H9 (cell line): ENCODE measurements around the gene ST6GAL2. TPM values are rescaled to one million over a fixed set of nuclear protein-coding genes. Genes with fewer than 3 reads are reported as not detected.

Experiments used
- DNase-seq: peaks from one replicate; pipeline ENCODE4 v3.0.0-alpha.2; 2017
- H2AFZ ChIP-seq: one replicate; pipeline ENCODE4 v1.6.1; 2013; ENCODE audit warnings: mild to moderate bottlenecking, low read length, control low read depth, moderate library complexity
- H2AK5ac ChIP-seq: 2 replicates; pipeline ENCODE4 v1.6.1; 2013; ENCODE audit warnings: low read length, control low read depth, mixed read lengths; ENCODE audit not compliant: insufficient read length
- H2BK120ac ChIP-seq: one replicate; pipeline ENCODE4 v1.6.1; 2013; ENCODE audit warnings: low read depth, mild to moderate bottlenecking, low read length, control low read depth, inconsistent platforms; ENCODE audit not compliant: poor library complexity, severe bottlenecking
- H2BK12ac ChIP-seq: 2 replicates; pipeline ENCODE4 v1.6.1; 2013; ENCODE audit warnings: low read length, control low read depth, mixed read lengths, low read depth; ENCODE audit not compliant: insufficient read length
- H2BK15ac ChIP-seq: 2 replicates; pipeline ENCODE4 v1.6.1; 2013; ENCODE audit warnings: low read depth, low read length, control low read depth
- H2BK20ac ChIP-seq: one replicate; pipeline ENCODE4 v1.6.1; 2013; ENCODE audit warnings: low read depth, mild to moderate bottlenecking, low read length, control low read depth, inconsistent platforms; ENCODE audit not compliant: poor library complexity, severe bottlenecking
- H2BK5ac ChIP-seq: 2 replicates; pipeline ENCODE4 v1.6.1; 2013; ENCODE audit warnings: low read length, control low read depth, mixed read lengths; ENCODE audit not compliant: insufficient read length
- H3K14ac ChIP-seq: 2 replicates; pipeline ENCODE4 v1.6.1; 2013; ENCODE audit warnings: low read length, control low read depth; ENCODE audit not compliant: insufficient read depth
- H3K18ac ChIP-seq: 2 replicates; pipeline ENCODE4 v1.6.1; 2013; ENCODE audit warnings: low read depth, mild to moderate bottlenecking, mixed read lengths, low read length, control low read depth; ENCODE audit not compliant: insufficient read length
- H3K23ac ChIP-seq: 2 replicates; pipeline ENCODE4 v1.6.1; 2013; ENCODE audit warnings: low read length, control low read depth, mixed read lengths, low read depth; ENCODE audit not compliant: insufficient read length
- H3K23me2 ChIP-seq: 2 replicates; pipeline ENCODE4 v1.6.1; 2013; ENCODE audit warnings: low read depth, mild to moderate bottlenecking, mixed read lengths, low read length, control low read depth; ENCODE audit not compliant: insufficient read length, poor library complexity, severe bottlenecking
- H3K27ac ChIP-seq: 2 replicates; pipeline ENCODE4 v1.5.1; 2013; ENCODE audit warnings: low read length, control low read depth, mixed read lengths, low read depth; ENCODE audit not compliant: insufficient read length
- H3K27me3 ChIP-seq: 2 replicates; pipeline ENCODE4 v1.6.1; 2013; ENCODE audit warnings: low read length, control low read depth, inconsistent platforms; ENCODE audit not compliant: insufficient read depth
- H3K4ac ChIP-seq: 2 replicates; pipeline ENCODE4 v1.6.1; 2013; ENCODE audit warnings: low read depth, mild to moderate bottlenecking, control low read depth, inconsistent platforms, low read length, moderate library complexity
- H3K4me1 ChIP-seq: 2 replicates; pipeline ENCODE4 v1.6.1; 2013; ENCODE audit warnings: low read length, control low read depth, inconsistent platforms; ENCODE audit not compliant: insufficient read depth
- H3K4me2 ChIP-seq: 2 replicates; pipeline ENCODE4 v1.6.1; 2013; ENCODE audit warnings: low read length, control low read depth, mixed read lengths; ENCODE audit not compliant: insufficient read length, insufficient read depth
- H3K56ac ChIP-seq: 2 replicates; pipeline ENCODE4 v1.6.1; 2013; ENCODE audit warnings: low read depth, mild to moderate bottlenecking, mixed read lengths, low read length, control low read depth; ENCODE audit not compliant: insufficient read length
- H3K79me1 ChIP-seq: 2 replicates; pipeline ENCODE4 v1.6.1; 2013; ENCODE audit warnings: low read depth, mild to moderate bottlenecking, moderate library complexity, low read length, control low read depth, inconsistent platforms; ENCODE audit not compliant: insufficient read depth, poor library complexity, severe bottlenecking
- H3K79me2 ChIP-seq: 2 replicates; pipeline ENCODE4 v1.6.1; 2013; ENCODE audit warnings: low read length, control low read depth, inconsistent platforms; ENCODE audit not compliant: insufficient read depth
- H3K9ac ChIP-seq: 2 replicates; pipeline ENCODE4 v1.6.1; 2013; ENCODE audit warnings: low read length, control low read depth, mixed read lengths; ENCODE audit not compliant: insufficient read length; ENCODE audit errors: extremely low read depth
- H3K9me3 ChIP-seq: one replicate; pipeline ENCODE4 v1.6.1; 2013; ENCODE audit warnings: low read depth, low read length, inconsistent platforms; ENCODE audit not compliant: control insufficient read depth
- H3T11ph ChIP-seq: one replicate; pipeline ENCODE4 v1.6.1; 2013; ENCODE audit warnings: mild to moderate bottlenecking, low read length, control low read depth, inconsistent platforms
- H4K20me1 ChIP-seq: one replicate; pipeline ENCODE4 v1.6.1; 2013; ENCODE audit not compliant: control insufficient read depth, insufficient read length, insufficient read depth
- H4K5ac ChIP-seq: 2 replicates; pipeline ENCODE4 v1.6.1; 2013; ENCODE audit warnings: low read depth, mild to moderate bottlenecking, mixed read lengths, low read length, control low read depth; ENCODE audit not compliant: insufficient read length
- H4K8ac ChIP-seq: replicated peaks from 2 replicates; pipeline ENCODE4 v1.6.1; 2013; ENCODE audit warnings: low read length, control low read depth, mixed read lengths, low read depth; ENCODE audit not compliant: insufficient read length
- H4K91ac ChIP-seq: 2 replicates; pipeline ENCODE4 v1.6.1; 2013; ENCODE audit warnings: low read depth, mild to moderate bottlenecking, moderate library complexity, mixed read lengths, low read length, control low read depth; ENCODE audit not compliant: insufficient read length
- H3K27ac Mint-ChIP-seq, 3 experiments: 2 replicates in 2 of 3; 3 replicates in 1 of 3; pipeline ENCODE4 v1.8.0; 2020 to 2021; ENCODE audit warnings: mixed read lengths in 3 of 3, mild to moderate bottlenecking in 1 of 3, moderate library complexity in 1 of 3
- H3K27me3 Mint-ChIP-seq: 2 replicates; pipeline ENCODE4 v1.8.0; 2021; ENCODE audit warnings: low read depth, mild to moderate bottlenecking, moderate library complexity, mixed read lengths
- H3K36me3 Mint-ChIP-seq, 3 experiments: 2 replicates in 2 of 3; 3 replicates in 1 of 3; pipeline ENCODE4 v1.8.0; 2020 to 2021; ENCODE audit warnings: low read depth in 3 of 3, mixed read lengths in 3 of 3; ENCODE audit not compliant: insufficient read depth in 1 of 3
- H3K4me1 Mint-ChIP-seq, 2 experiments: 2 replicates each; pipeline ENCODE4 v1.8.0; 2020; ENCODE audit warnings: mixed read lengths in 2 of 2
- H3K4me3 Mint-ChIP-seq, 2 experiments: 2 replicates in 1 of 2; 3 replicates in 1 of 2; pipeline ENCODE4 v1.8.0; 2020 to 2021; ENCODE audit warnings: mild to moderate bottlenecking in 2 of 2, mixed read lengths in 2 of 2, moderate library complexity in 1 of 2
- H3K9me3 Mint-ChIP-seq, 2 experiments: 2 replicates in 1 of 2; 3 replicates in 1 of 2; pipeline ENCODE4 v1.8.0; 2020; ENCODE audit warnings: mild to moderate bottlenecking in 2 of 2, mixed read lengths in 2 of 2, moderate library complexity in 1 of 2
- CTCF ChIP-seq: fragments of 200-600 bp; sonication (generic); conservative IDR thresholded peaks from 3 replicates; pipeline ENCODE4 v1.8.0; 2021; ENCODE audit warnings: antibody characterized with exemption, mild to moderate bottlenecking
- WGBS: extraction: QIAGEN DNeasy Blood & Tissue Kit; methylation state at CpG from one replicate; pipeline ENCODE4 v1.1.7; 2013; ENCODE audit warnings: missing lambda C conversion rate, low lambda C conversion rate, mixed read lengths; ENCODE audit not compliant: insufficient read length; ENCODE audit errors: extremely low coverage; 5-methylcytosine and 5-hydroxymethylcytosine counted together
- total RNA-seq: library from RNA; stranded (reverse); gene quantifications from 2 replicates; pipeline ENCODE4 v1.2.1, GENCODE V29; 2021

The ST6GAL2 gene
- total RNA-seq, 1 experiment from 2014 or later: 7.6 TPM

- no peak overlapping the region for H3K9ac ChIP-seq
- no peaks in the 10 kb centered on the region for H3K79me2 ChIP-seq
- Mint-ChIP-seq H3K4me1 (peaks cover under 1% of the 10 kb centered on the region in 2 experiments; a peak in 2 of 4 replicates), H3K27me3 (no peaks in the 10 kb centered on the region), H3K4me3 (no peak overlapping the region), H3K27ac (no peak overlapping the region), H3K36me3 (peaks cover 29 to 35% (median 30%) of the 10 kb centered on the region in 3 experiments), H3K9me3 (peaks cover under 1% of the 10 kb centered on the region in 2 experiments; a peak in 3 of 5 replicates)
- no peak overlapping the region for H3K27ac ChIP-seq
- H3K4me1 ChIP-seq: no peaks in the 10 kb centered on the region
- H3K23me2 ChIP-seq: no peaks in the 10 kb centered on the region
- H2BK20ac ChIP-seq: no peak overlapping the region
- no peak overlapping the region for H3T11ph ChIP-seq
- TF ChIP-seq CTCF: no peak
- H3K56ac ChIP-seq: no peak overlapping the region
- no peak overlapping the region for H3K18ac ChIP-seq
- H3K9me3 ChIP-seq: peaks cover 4% of the 10 kb centered on the region
- no peak overlapping the region for H2AFZ ChIP-seq
- H3K23ac ChIP-seq: no peak overlapping the region
- H2AK5ac ChIP-seq: no peak overlapping the region
- H2BK12ac ChIP-seq: no peak overlapping the region
- H3K79me1 ChIP-seq: no peaks in the 10 kb centered on the region
- H4K91ac ChIP-seq: no peak overlapping the region
- no peaks in the 10 kb centered on the region for H4K20me1 ChIP-seq
- H2BK120ac ChIP-seq: no peak overlapping the region
- H3K14ac ChIP-seq: no peak overlapping the region
- no peak overlapping the region for H4K8ac ChIP-seq
- no peaks in the 10 kb centered on the region for H3K27me3 ChIP-seq
- H3K4me2 ChIP-seq: no peak overlapping the region
- H4K5ac ChIP-seq: no peak overlapping the region
- no peak overlapping the region for H2BK5ac ChIP-seq
- WGBS: no CpG with 5 or more reads among the region's 7 CpGs
- DNase-seq: no peak
- no peak overlapping the region for H3K4ac ChIP-seq
- H2BK15ac ChIP-seq: no peak overlapping the region
Measured at GRCh38 chr2:106830191-106830590, 55.8 kb downstream of the ST6GAL2 start.
